Keratinocyte (primary cell): Measurements from ENCODE around the gene CEBPZ.

Experiments
- CTCF ChIP-seq, 3 experiments: IDR thresholded peaks in 1 of 3; conservative IDR thresholded peaks in 1 of 3; optimal IDR thresholded peaks in 1 of 3; 2 replicates in 2 of 3; 3 replicates in 1 of 3; pipeline versions ENCODE3 to v1.5.1; 2011; ENCODE audit warnings: low read length in 3 of 3, mild to moderate bottlenecking in 3 of 3, moderate library complexity in 2 of 3, control low read depth in 1 of 3, inconsistent platforms in 1 of 3; ENCODE audit not compliant: insufficient read depth in 2 of 3; ENCODE audit errors: extremely low read depth in 1 of 3
- EZH2 ChIP-seq: IDR thresholded peaks from one replicate; pipeline ENCODE4 v1.6.1; 2012; ENCODE audit warnings: inconsistent platforms, mild to moderate bottlenecking, low read length, moderate library complexity

GRCh38 chr2:37230581-37230980 lies 815 bp downstream of the CEBPZ start:
- TF ChIP-seq CTCF (optimal IDR thresholded peaks at IDR 0.05 in 1 of 3, IDR thresholded peaks at IDR 0.05 in 1 of 3, conservative IDR thresholded peaks at IDR 0.05 in 1 of 3; ENCODE audit: extremely low read depth in 1 of 3, insufficient read depth in 2 of 3, low read length in 3 of 3), result no peak
- no peak for TF ChIP-seq EZH2
